Skeletal muscle satellite cell (primary cell): ENCODE measurements around the gene MPND.

ENCODE experiments used
- H3K27me3 ChIP-seq: 2 replicates; pipeline ENCODE4 v1.7.0; 2013; ENCODE audit warnings: low read length; ENCODE audit not compliant: control insufficient read depth, insufficient read depth
- H3K36me3 ChIP-seq: 2 replicates; pipeline ENCODE4 v1.7.0; 2013; ENCODE audit warnings: mild to moderate bottlenecking, control low read depth, low read length; ENCODE audit not compliant: insufficient read depth
- H3K4me1 ChIP-seq: 2 replicates; pipeline ENCODE4 v1.7.0; 2013; ENCODE audit warnings: low read length; ENCODE audit not compliant: control insufficient read depth, insufficient read depth
- H3K4me2 ChIP-seq: 2 replicates; pipeline ENCODE4 v1.7.0; 2013; ENCODE audit warnings: mild to moderate bottlenecking, low read length
- H3K4me3 ChIP-seq: 2 replicates; pipeline ENCODE4 v1.7.0; 2013; ENCODE audit warnings: low read length
- H3K9ac ChIP-seq: 2 replicates; pipeline ENCODE4 v1.7.0; 2013; ENCODE audit warnings: mild to moderate bottlenecking, low read depth, low read length, moderate library complexity
- H3K9me3 ChIP-seq: replicated peaks from 2 replicates; pipeline ENCODE4 v1.7.0; 2013; ENCODE audit warnings: mild to moderate bottlenecking, control low read depth, low read length

Gene MPND

DNA sequence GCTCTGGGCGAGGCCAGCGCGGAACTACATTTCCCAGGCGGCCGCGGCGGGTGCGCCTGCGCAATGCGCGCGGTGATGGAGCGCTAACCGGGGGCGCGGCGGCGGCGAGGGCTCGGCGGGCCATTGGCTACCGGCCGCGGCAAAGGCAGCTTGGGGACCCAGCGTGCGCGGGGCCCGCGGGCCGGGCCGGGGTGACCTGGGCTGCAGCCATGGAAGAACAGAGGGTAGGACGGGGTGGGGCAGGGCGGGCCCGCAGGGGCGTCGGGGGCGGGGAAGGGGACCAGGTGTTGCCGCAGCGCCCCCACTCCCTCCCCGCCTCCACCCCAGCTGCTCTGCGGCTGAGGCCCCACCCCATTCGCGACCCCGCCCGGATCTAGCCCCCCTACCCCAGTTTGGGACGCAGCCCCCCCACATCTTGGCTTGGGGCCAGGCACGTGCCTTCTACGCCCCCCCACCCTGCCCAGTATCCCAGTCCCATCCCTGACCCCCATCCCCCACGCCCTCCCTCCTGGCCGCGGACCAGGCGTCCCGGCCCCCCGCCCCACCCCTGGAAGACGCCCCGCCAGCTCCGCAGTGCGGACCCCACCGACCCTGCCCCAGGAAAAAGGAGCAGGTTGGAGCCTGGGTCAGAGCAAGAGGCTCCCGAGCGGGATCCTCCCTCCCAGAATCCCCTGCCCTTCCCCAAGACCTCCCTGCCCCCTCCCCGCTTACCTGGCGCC is 38.7 kb upstream of the MPND start, which contains the start of gene FSD1:
Gene FSD1, plus strand, starts transcription at position 61 of the 719 bp plus-strand sequence. Its CDS starts 149 bp downstream, at position 210.
- no peak within 1 kb of the TSS for H3K9ac ChIP-seq

DNA sequence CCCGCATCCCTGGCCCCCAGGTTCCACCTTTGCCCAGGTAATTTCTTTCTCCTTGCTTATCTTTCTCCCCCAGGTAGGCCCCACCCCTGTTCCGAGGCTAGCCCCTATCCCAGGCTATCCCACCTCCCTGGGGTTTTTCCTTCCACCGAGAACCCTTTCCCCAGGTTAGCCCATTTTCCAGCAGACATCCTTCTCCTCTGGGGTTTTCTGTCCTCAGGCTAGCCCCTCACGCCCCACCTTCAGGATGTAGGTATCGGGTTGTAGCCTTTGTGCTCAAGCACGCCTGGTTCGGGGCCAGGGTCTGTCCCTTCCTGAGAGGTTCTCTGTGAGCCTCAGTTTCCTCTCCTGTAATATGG is 38.1 kb upstream of the MPND start:
- Histone ChIP-seq H3K36me3 (no peaks in the 10 kb centered on the region), H3K9ac (no peak overlapping the region), H3K4me2 (no peak overlapping the region), H3K4me3 (no peak overlapping the region), H3K27me3 (no peaks in the 10 kb centered on the region), H3K9me3 (no peaks in the 10 kb centered on the region), H3K4me1 (no peaks in the 10 kb centered on the region)

More for the DNA sequence above, 38.7 kb upstream of the MPND start, which contains the start of gene FSD1:
- peak within 1 kb of the TSS; percentile 64 for H3K4me3 ChIP-seq
- H3K27me3 ChIP-seq: no peaks in the 10 kb centered on the region
- no peaks in the 10 kb centered on the region for H3K36me3 ChIP-seq
- H3K4me2 ChIP-seq: peak within 1 kb of the TSS; percentile 62
- no peaks in the 10 kb centered on the region for H3K9me3 ChIP-seq
- no peaks in the 10 kb centered on the region for H3K4me1 ChIP-seq

DNA sequence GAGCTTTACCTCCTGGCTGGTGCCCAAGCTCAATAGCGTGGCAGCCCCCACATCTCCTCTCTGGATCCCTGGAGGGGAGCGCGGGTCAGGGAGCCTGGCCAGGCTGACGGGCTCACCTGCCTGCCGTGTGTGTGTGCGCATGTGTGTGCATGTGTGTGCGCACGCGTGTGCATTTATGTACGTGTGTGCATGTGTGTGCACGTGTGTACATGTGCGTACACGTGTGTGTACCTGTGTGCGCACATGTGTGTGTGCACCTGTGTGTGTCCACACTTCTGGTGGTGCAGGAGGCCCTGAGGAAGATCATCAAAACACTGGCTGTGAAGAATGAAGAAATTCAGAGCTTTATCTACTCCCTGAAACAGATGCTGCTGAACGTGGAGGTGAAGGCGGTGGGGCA is 37.7 kb upstream of the MPND start:
- Histone ChIP-seq H3K27me3 (no peaks in the 10 kb centered on the region), H3K9me3 (no peaks in the 10 kb centered on the region), H3K4me3 (no peak overlapping the region), H3K4me2 (no peak overlapping the region), H3K36me3 (no peaks in the 10 kb centered on the region), H3K4me1 (no peaks in the 10 kb centered on the region), H3K9ac (no peak overlapping the region)

DNA sequence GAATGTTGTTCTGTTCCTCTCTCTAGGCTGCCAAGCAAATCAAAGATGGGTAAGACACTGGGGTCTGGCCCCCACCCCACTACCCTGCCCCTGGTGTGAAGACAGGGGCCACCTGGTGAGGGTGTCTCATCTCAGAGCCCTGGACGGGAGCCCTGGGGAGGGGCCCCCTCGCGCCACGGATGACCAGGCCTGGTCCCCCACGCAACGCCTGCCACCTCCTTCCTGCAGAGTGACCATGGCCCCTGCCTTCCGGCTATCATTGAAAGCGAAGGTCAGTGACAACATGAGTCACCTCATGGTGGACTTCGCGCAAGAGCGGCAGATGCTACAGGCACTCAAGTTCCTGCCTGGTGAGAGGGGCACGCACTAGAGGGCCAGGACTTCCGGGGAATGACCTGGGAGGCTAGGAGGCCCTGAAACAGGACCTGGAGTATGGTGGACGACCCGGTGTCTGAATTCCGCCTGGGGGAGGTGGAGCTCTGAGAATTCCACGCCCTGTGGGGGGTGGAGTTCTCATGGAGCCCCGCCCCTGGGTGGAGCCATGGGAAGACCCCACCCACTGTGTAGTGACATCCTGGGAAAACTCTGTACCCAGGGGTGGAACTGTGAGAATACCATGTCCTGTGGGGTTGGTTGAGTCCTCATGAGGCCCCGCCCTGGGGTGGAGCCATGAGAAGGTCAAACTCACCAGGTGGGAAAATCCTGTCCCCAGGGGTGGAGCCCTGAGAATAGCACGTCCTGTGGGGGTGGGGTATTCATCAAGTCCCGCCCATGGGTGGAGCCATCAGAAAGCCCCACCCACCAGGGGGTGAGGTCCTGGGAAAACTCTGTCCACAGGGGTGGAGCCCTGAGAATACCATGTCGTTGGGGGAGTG is 32.9 kb upstream of the MPND start:
- H3K27me3 ChIP-seq: no peaks in the 10 kb centered on the region
- no peak overlapping the region for H3K4me3 ChIP-seq
- no peaks in the 10 kb centered on the region for H3K36me3 ChIP-seq
- H3K4me2 ChIP-seq: no peak overlapping the region
- H3K9ac ChIP-seq: no peak overlapping the region
- H3K4me1 ChIP-seq: no peaks in the 10 kb centered on the region
- no peaks in the 10 kb centered on the region for H3K9me3 ChIP-seq

DNA sequence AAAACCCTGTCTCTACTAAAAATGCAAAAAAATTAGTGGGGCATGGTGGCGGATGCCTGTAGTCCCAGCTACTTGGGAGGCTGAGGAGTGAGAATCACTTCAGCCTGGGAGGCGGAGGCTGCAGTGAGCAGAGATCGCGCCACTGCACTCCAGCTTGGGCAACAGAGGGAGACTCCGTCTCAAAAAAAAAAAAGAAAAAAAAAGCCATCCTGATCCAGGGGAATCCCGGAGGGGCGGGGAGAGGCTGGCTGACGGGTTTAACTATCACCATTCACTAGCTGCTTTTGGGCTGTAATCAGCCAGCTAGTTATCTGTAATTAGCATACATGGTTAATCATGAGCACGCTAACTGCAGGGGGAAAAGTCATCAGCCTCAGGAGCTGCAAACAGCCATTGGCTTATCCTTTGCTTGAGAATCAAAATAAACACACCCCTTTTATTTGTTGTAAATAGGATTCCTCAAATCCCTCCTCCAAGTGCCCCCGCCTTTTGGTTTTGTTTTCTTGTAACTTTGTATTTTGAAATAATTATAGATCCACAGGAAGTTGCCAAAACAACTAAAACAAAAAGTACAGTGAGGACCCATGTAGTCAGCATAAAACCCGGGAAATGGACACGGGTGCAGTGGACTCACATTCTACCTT is 29.4 kb upstream of the MPND start:
- Histone ChIP-seq H3K36me3 (no peaks in the 10 kb centered on the region), H3K9ac (no peak overlapping the region), H3K4me2 (no peak overlapping the region), H3K4me1 (no peaks in the 10 kb centered on the region), H3K9me3 (no peaks in the 10 kb centered on the region), H3K4me3 (no peak overlapping the region), H3K27me3 (no peaks in the 10 kb centered on the region)

DNA sequence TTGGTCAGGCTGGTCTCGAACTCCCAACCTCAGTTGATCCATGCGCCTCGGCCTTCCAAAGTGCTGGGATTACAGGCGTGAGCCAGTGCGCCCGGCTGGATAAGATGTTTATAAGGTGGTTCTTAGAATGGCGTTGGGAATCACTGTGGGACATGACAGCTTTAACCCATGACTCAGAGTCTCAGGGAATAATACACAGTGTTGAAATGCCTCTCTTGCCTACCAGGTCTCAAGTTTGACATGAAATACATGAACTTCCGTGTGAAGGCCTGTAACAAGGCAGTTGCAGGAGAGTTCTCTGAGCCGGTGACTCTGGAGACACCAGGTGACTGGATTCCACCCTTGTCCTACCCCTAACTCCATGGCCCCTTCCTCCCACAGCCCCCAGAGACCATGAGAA is 26.4 kb upstream of the MPND start:
- Histone ChIP-seq H3K4me3 (no peak overlapping the region), H3K27me3 (no peaks in the 10 kb centered on the region), H3K36me3 (no peaks in the 10 kb centered on the region)

DNA sequence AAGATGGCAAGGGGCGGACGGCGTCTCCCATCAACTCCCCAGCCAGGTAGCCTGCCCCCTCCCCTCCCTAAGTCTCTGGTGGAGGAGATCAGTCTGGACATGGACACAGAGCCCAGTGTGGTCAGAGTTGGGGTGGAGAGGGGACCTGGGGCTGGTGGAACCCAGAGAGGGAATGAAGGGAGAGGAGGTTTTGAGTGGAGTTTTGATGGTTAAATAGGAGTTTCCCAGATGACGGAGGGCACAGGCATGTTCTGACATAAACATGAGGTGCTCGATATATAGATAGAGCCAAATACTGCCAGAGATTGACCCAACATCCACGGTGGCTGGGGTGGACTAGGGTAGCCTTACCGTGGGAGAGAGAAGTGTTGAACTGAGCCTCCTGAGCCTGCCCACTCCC is 24.9 kb upstream of the MPND start:
- Histone ChIP-seq H3K36me3 (no peaks in the 10 kb centered on the region), H3K27me3 (no peaks in the 10 kb centered on the region), H3K9ac (no peak overlapping the region), H3K4me3 (no peak overlapping the region), H3K4me1 (no peaks in the 10 kb centered on the region), H3K9me3 (no peaks in the 10 kb centered on the region), H3K4me2 (no peak overlapping the region)

More for the DNA sequence above, 26.4 kb upstream of the MPND start:
- Histone ChIP-seq H3K4me1 (no peaks in the 10 kb centered on the region), H3K9ac (no peak overlapping the region), H3K9me3 (no peaks in the 10 kb centered on the region), H3K4me2 (no peak overlapping the region)

DNA sequence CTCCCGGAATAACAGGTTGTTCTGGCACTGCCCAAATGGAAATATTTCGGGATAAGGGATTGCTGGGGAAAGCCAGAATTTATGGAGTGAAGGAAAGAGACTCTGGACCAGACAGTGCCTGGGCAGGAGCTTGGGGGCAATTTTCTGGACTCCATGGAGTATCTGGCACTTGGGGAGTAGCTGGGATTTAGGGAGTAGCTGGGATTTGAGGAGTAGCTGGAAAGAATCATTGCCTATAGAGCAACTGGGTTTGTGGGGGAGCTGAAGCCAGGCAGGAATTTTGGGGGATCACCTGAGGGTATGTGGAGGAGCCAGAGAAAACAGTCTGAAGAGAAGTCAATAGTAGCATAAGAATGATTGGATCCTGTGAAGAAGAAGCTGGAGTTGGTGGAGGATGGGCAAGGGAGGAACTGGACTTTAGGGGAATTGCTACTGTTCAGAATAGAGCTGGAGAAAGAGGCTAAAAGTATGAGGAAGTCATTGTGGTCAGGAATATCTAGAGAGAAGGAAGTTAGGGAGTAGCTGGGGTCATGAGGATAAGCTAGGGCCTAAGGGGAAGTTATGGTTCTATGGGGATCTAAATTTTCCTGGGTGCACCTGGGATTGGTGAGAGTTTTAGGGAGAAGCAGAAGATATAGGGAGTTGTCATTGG is 24.2 kb upstream of the MPND start:
- H3K36me3 ChIP-seq: no peaks in the 10 kb centered on the region
- no peak overlapping the region for H3K4me3 ChIP-seq
- no peaks in the 10 kb centered on the region for H3K4me1 ChIP-seq
- H3K9me3 ChIP-seq: no peaks in the 10 kb centered on the region
- H3K27me3 ChIP-seq: no peaks in the 10 kb centered on the region
- H3K4me2 ChIP-seq: no peak overlapping the region
- H3K9ac ChIP-seq: no peak overlapping the region

DNA sequence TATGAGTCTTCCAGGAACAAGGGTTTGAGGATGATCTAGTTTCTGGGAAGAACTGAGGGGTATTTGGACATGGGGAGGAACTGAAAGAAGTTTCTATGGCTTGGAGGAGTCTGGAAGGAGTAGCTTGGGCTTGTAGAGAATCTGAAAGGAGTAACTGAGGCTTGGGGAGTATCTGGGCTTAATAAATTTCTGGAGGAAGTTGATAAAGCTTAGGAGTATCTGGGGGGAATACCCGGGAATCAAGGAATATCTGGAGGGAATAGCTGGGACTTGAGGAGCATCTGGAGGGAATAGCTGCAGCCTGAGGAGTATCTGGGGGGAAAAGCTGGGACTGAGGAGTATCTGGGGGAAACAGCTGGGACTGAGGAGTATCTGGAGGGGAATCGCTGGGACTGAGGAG is 22.9 kb upstream of the MPND start:
- no peaks in the 10 kb centered on the region for H3K9me3 ChIP-seq
- no peaks in the 10 kb centered on the region for H3K27me3 ChIP-seq
- no peaks in the 10 kb centered on the region for H3K36me3 ChIP-seq
- H3K9ac ChIP-seq: no peak overlapping the region
- no peak overlapping the region for H3K4me2 ChIP-seq
- no peaks in the 10 kb centered on the region for H3K4me1 ChIP-seq
- no peak overlapping the region for H3K4me3 ChIP-seq

DNA sequence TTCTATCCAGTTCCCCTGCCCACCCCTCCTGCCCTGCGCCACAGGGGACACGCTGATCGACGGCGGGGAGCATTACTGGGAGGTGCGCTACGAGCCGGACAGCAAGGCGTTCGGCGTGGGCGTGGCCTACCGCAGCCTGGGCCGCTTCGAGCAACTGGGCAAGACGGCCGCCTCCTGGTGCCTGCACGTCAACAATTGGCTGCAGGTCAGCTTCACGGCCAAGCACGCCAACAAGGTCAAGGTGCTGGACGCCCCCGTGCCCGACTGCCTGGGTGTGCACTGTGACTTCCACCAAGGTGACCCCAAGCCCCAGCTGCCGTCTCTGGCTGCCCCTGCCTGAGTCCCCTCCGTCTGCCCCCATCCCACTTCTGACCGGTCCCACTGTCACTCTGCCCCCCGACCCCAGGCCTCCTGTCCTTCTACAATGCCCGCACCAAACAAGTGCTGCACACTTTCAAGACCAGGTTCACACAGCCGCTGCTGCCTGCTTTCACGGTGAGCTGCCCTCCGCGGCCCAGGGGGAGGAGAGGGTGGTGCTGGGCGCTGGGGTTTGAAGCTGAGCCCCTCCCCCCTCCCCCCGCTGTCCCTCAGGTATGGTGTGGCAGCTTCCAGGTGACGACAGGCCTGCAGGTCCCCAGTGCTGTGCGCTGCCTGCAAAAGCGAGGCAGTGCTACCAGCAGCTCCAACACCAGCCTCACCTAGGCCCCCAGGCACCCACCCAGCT is 20.3 kb upstream of the MPND start:
- no peaks in the 10 kb centered on the region for H3K36me3 ChIP-seq
- H3K9ac ChIP-seq: no peak overlapping the region
- H3K4me1 ChIP-seq: peaks cover 11% of the 10 kb centered on the region
- H3K4me2 ChIP-seq: no peak overlapping the region
- peaks cover 6% of the 10 kb centered on the region for H3K27me3 ChIP-seq
- H3K9me3 ChIP-seq: no peaks in the 10 kb centered on the region
- H3K4me3 ChIP-seq: no peak overlapping the region

DNA sequence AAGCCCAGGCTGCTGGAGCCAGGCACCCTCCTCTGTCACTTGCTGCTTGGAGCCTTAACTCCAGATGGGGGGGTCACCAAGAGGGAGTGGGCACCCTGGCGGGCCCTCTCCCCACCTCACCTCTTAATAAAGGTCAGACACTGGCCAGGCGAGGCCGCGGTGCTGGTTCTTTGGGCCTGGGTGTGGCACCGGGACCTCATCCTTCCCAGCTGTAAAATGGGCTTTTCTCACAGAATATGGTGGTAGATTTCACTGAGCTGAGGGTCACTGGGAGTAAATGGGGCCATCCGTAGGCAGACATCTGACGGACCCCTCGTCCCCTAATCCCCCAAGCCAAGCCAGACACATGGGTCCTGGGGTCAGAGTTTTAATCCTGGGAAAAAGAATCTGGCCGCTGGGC is 19.7 kb upstream of the MPND start:
- H3K27me3 ChIP-seq: peaks cover 6% of the 10 kb centered on the region
- H3K4me2 ChIP-seq: no peak overlapping the region
- H3K36me3 ChIP-seq: no peaks in the 10 kb centered on the region
- H3K4me3 ChIP-seq: no peak overlapping the region
- peaks cover 13% of the 10 kb centered on the region for H3K4me1 ChIP-seq
- H3K9me3 ChIP-seq: no peaks in the 10 kb centered on the region
- no peak overlapping the region for H3K9ac ChIP-seq
